Measurements from ENCODE around the gene KIAA1958.

The KIAA1958 gene

GRCh38 chr9:112443636-112444035 lies 43.0 kb upstream of the KIAA1958 start:
- CTCF ChIA-PET = interaction anchor here (0.7 to 1.2 kb wide), 6 partner anchors 42 to 275 kb away, joined by 3 to 4 read pairs (median 3); partner anchors contain the start of gene INIP
- H3K27ac ChIP-seq = no peak overlapping the region
- TF ChIP-seq CTCF (conservative IDR thresholded peaks at IDR 0.05; ENCODE audit: low read depth) = no peak
- POLR2A ChIA-PET (ENCODE audit: low non-redundant PET) = no interaction called here
- DNase-seq (ENCODE audit: low spot score) = no peak

GRCh38 chr9:112445196-112445595 lies 41.4 kb upstream of the KIAA1958 start:
- no peak overlapping the region for H3K27ac ChIP-seq
- ChIA-PET CTCF (interaction anchor here (0.5 to 0.6 kb wide), 3 partner anchors 218 to 302 kb away, joined by 3 to 6 read pairs (median 3); no protein-coding TSS in a partner anchor), POLR2A (ENCODE audit: low non-redundant PET) (interaction anchor here (0.6 kb wide), 1 partner anchor 19 kb away, joined by 4 read pairs; no protein-coding TSS in a partner anchor)
- no peak for TF ChIP-seq CTCF (conservative IDR thresholded peaks at IDR 0.05; ENCODE audit: low read depth)
- no peak for DNase-seq (ENCODE audit: low spot score)

DNA sequence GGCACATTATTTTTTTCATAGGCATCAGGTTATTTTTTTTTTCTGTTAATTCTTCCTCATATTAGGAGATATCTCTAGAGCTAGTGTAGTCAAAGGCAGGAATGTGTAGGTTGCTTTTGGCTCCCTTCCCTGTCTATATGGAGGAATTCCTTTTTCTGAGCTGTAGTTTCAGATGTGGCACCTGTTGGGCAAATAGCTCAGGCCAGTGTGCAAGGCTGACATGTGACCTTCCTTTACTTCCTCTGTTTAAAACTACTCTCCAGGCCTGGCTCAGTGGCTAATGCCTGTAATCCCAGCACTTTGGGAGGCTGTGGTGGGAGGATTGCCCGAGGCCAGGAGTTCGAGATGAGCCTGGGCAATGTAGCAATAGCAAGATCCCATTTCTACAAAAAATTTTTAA lies 40.5 kb upstream of the KIAA1958 start:
- no peak for TF ChIP-seq CTCF (conservative IDR thresholded peaks at IDR 0.05; ENCODE audit: low read depth)
- no peak for DNase-seq (ENCODE audit: low spot score)
- peak overlapping the region; percentile 1; the same call in 1 of the 2 replicates for H3K27ac ChIP-seq
- ChIA-PET POLR2A (ENCODE audit: low non-redundant PET) (no interaction called here), CTCF (interaction anchor here (0.6 to 0.7 kb wide), 2 partner anchors 58 to 269 kb away, joined by 4 read pairs; no protein-coding TSS in a partner anchor)

- H3K27ac ChIP-seq = peak overlapping the region; percentile 1; the same call in 1 of the 2 replicates
- no peak for TF ChIP-seq CTCF (conservative IDR thresholded peaks at IDR 0.05; ENCODE audit: low read depth)
- no peak for DNase-seq (ENCODE audit: low spot score)
- ChIA-PET CTCF (interaction anchor here (0.7 kb wide), 1 partner anchor 269 kb away, joined by 4 read pairs; no protein-coding TSS in a partner anchor), POLR2A (ENCODE audit: low non-redundant PET) (no interaction called here)
Observed at GRCh38 chr9:112446526-112446925, 40.1 kb upstream of the KIAA1958 start.

DNA sequence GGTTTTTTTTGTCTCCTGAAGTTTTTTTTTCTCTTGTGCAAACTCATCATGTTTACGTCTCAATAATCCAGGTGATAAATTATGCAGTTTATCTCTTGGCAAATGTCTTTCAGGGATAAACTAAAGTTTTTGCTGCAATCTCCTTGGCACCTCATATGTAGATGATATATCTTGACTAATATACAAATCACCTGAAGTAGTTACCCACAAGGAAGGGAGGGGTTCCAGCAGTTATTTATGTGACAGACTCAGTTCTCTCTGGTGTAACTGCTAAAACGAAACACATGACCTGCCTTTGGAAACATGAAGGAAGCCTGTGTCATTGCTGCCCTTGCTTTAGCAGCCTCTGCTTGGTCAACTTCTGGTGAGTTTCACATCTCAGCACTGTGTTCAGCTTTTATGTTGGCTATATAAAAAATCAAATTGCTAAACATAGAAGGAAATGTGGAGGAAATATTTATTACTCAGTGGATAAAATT lies 39.3 kb upstream of the KIAA1958 start:
- H3K27ac ChIP-seq = no peak overlapping the region
- peak; percentile 15 for DNase-seq (ENCODE audit: low spot score)
- TF ChIP-seq CTCF (conservative IDR thresholded peaks at IDR 0.05; ENCODE audit: low read depth) = no peak
- ChIA-PET CTCF (no interaction called here), POLR2A (ENCODE audit: low non-redundant PET) (no interaction called here)

GRCh38 chr9:112462855-112463254 lies 23.8 kb upstream of the KIAA1958 start:
- TF ChIP-seq CTCF (conservative IDR thresholded peaks at IDR 0.05; ENCODE audit: low read depth) = no peak
- POLR2A ChIA-PET (ENCODE audit: low non-redundant PET) = no interaction called here
- CTCF ChIA-PET = no interaction called here
- no peak for DNase-seq (ENCODE audit: low spot score)
- no peak overlapping the region for H3K27ac ChIP-seq
